Measurements from ENCODE around the gene CD36. TPM values are rescaled to one million over a fixed set of nuclear protein-coding genes. Genes with fewer than 3 reads are reported as not detected.

The CD36 gene
- total and polyA plus RNA-seq, 10 of the 15 experiments (the other 5 are each of a cell fraction or from before 2014, with no cell fraction given), result 0.20 to 283 (median 172) TPM

- no peak overlapping the region for H3K9ac ChIP-seq (ENCODE audit: control insufficient read depth, insufficient read depth, low read length)
- WGBS (ENCODE audit: insufficient coverage, insufficient replicate concordance, low lambda C conversion rate, missing lambda C conversion rate), result 0% methylated on average over 1 of the region's 1 CpG
- CTCF ChIA-PET, result interaction anchor here (1.6 kb wide), 1 partner anchor 835 kb away, joined by 3 read pairs; no protein-coding TSS in a partner anchor
- no peak overlapping the region for H3K4me2 ChIP-seq (ENCODE audit: control insufficient read depth, insufficient read depth)
- ATAC-seq (no peak), FAIRE-seq (no peak), DNase-seq (ENCODE audit: low read depth, low spot score) (no peak)
- no peaks in the 10 kb centered on the region for H3K79me2 ChIP-seq (ENCODE audit: control insufficient read depth, insufficient read depth, low read length)
- POLR2A ChIA-PET, result no interaction called here
- peaks cover 3% of the 10 kb centered on the region; the same call in 1 of the 2 replicates for H3K4me1 ChIP-seq (ENCODE audit: control insufficient read depth, insufficient read depth, low read length)
- H3K36me3 ChIP-seq (ENCODE audit: control insufficient read depth in 2 of 2, insufficient read depth in 2 of 2, low read length in 1 of 2), result no peaks in the 10 kb centered on the region
- in situ Hi-C loops (cut with MboI) (no loop called here), intact Hi-C loops (cut with micrococcal nuclease; ENCODE audit: unreplicated experiment) (no loop called here)
- RAD21 ChIA-PET (ENCODE audit: unreplicated experiment), result no interaction called here
- no TSS peak for BruUV-seq (replicated peaks)
- no peaks in the 10 kb centered on the region for H4K20me1 ChIP-seq (ENCODE audit: control insufficient read depth, insufficient read depth)
- no peaks in the 10 kb centered on the region for H3K27me3 ChIP-seq (replicated peaks in 1 of 2; ENCODE audit: control insufficient read depth in 2 of 2, insufficient read depth in 2 of 2, low read length in 1 of 2)
- H3K4me3 ChIP-seq, result no peak overlapping the region
- SMC1A ChIA-PET (ENCODE audit: uncharacterized antibody, unreplicated experiment), result no interaction called here
- no peak for TF ChIP-seq NFXL1 (IDR thresholded peaks at IDR 0.05; ENCODE audit: borderline replicate concordance)
- no peak for TF ChIP-seq HDGF (IDR thresholded peaks at IDR 0.05)
- TF ChIP-seq POLR2AphosphoS5 (IDR thresholded peaks at IDR 0.05; ENCODE audit: low read length), result no peak
- no peak for TF ChIP-seq SIX5 (IDR thresholded peaks at IDR 0.05; ENCODE audit: low read depth, low read length, severe bottlenecking)
- TF ChIP-seq NRF1 (conservative IDR thresholded peaks at IDR 0.05; ENCODE audit: low read depth, low read length), result no peak
- no peak for TF ChIP-seq RUNX3 (IDR thresholded peaks at IDR 0.05; ENCODE audit: low read length)
- TF ChIP-seq YY1 (IDR thresholded peaks at IDR 0.05; ENCODE audit: low read depth, low read length), result no peak
- H3K9me3 ChIP-seq (replicated peaks; ENCODE audit: control insufficient read depth, insufficient read depth, low read length), result no peaks in the 10 kb centered on the region; the same call in 2 of the 3 replicates
- H3K27ac ChIP-seq (ENCODE audit: control insufficient read depth, insufficient read depth), result no peak overlapping the region
- H2AFZ ChIP-seq (ENCODE audit: control insufficient read depth, low read depth, low read length), result no peak overlapping the region
These were observed 2.9 kb upstream of the CD36 start for GRCh38 chr7:80635533-80635932.

- intact Hi-C loops (cut with micrococcal nuclease; ENCODE audit: unreplicated experiment) (no loop called here), in situ Hi-C loops (cut with MboI) (no loop called here)
- H3K9me3 ChIP-seq (replicated peaks; ENCODE audit: control insufficient read depth, insufficient read depth, low read length), result no peaks in the 10 kb centered on the region; the same call in 2 of the 3 replicates
- H4K20me1 ChIP-seq (ENCODE audit: control insufficient read depth, insufficient read depth), result no peaks in the 10 kb centered on the region
- ATAC-seq, result no peak
- no TSS peak for BruUV-seq (replicated peaks)
- no peak overlapping the region for H3K4me3 ChIP-seq
- SMC1A ChIA-PET (ENCODE audit: uncharacterized antibody, unreplicated experiment), result no interaction called here
- H3K27ac ChIP-seq (ENCODE audit: control insufficient read depth, insufficient read depth), result no peak overlapping the region
- RAD21 ChIA-PET (ENCODE audit: unreplicated experiment), result no interaction called here
- POLR2A ChIA-PET, result no interaction called here
- no peak overlapping the region for H2AFZ ChIP-seq (ENCODE audit: control insufficient read depth, low read depth, low read length)
- no peaks in the 10 kb centered on the region for H3K27me3 ChIP-seq (replicated peaks in 1 of 2; ENCODE audit: control insufficient read depth in 2 of 2, insufficient read depth in 2 of 2, low read length in 1 of 2)
- peaks cover 3% of the 10 kb centered on the region; the same call in 1 of the 2 replicates for H3K4me1 ChIP-seq (ENCODE audit: control insufficient read depth, insufficient read depth, low read length)
- CTCF ChIA-PET, result interaction anchor here (1.6 kb wide), 1 partner anchor 834 kb away, joined by 3 read pairs; no protein-coding TSS in a partner anchor
- DNase-seq (ENCODE audit: low read depth, low spot score), result no peak
- H3K36me3 ChIP-seq (ENCODE audit: control insufficient read depth in 2 of 2, insufficient read depth in 2 of 2, low read length in 1 of 2), result no peaks in the 10 kb centered on the region
- H3K9ac ChIP-seq (ENCODE audit: control insufficient read depth, insufficient read depth, low read length), result no peak overlapping the region
- H3K4me2 ChIP-seq (ENCODE audit: control insufficient read depth, insufficient read depth), result no peak overlapping the region
- FAIRE-seq, result no peak
- no peaks in the 10 kb centered on the region for H3K79me2 ChIP-seq (ENCODE audit: control insufficient read depth, insufficient read depth, low read length)
- WGBS (ENCODE audit: insufficient coverage, insufficient replicate concordance, low lambda C conversion rate, missing lambda C conversion rate), result 30% methylated on average over 2 of the region's 2 CpGs
- TF ChIP-seq IRF5 (IDR thresholded peaks at IDR 0.05; ENCODE audit: borderline replicate concordance) (no peak), TCF12 (IDR thresholded peaks at IDR 0.05; ENCODE audit: low read depth, low read length) (no peak), REST (IDR thresholded peaks at IDR 0.05; ENCODE audit: low read depth, low read length) (no peak), POLR2AphosphoS2 (IDR thresholded peaks at IDR 0.05; ENCODE audit: low read depth, low read length) (no peak), ETV6 (conservative IDR thresholded peaks at IDR 0.05 in 1 of 2, IDR thresholded peaks at IDR 0.05 in 1 of 2; ENCODE audit: borderline replicate concordance in 1 of 2, low read depth in 1 of 2) (no peak), NFYB (IDR thresholded peaks at IDR 0.05; ENCODE audit: insufficient read depth, low read depth, low read length) (no peak), IKZF2 (IDR thresholded peaks at IDR 0.05) (no peak)
These were observed 2.4 kb upstream of the CD36 start for GRCh38 chr7:80635998-80636397.
